Measurements from ENCODE around the gene CTNNA3. TPM values are rescaled to one million over a fixed set of nuclear protein-coding genes. Genes with fewer than 3 reads are reported as not detected.

The CTNNA3 gene
- total and polyA plus RNA-seq, 10 donors: 0.03 to 2.4 (median 0.76) TPM; not detected in 1

GRCh38 chr10:66834802-66835201 is 861.2 kb downstream of the CTNNA3 start:
- H3K27ac ChIP-seq: no peak overlapping the region
- intact Hi-C loops (cut with DNase I; ENCODE audit: low total_unique reads): no loop called here
- no peak overlapping the region for H3K4me3 ChIP-seq
- H3K27me3 ChIP-seq (replicated peaks in 1 of 7): no peaks in the 10 kb centered on the region
- TF ChIP-seq CTCF (IDR thresholded peaks at IDR 0.05 in 8 of 11, conservative IDR thresholded peaks at IDR 0.05 in 3 of 11) (no peak), POLR2AphosphoS5 (IDR thresholded peaks at IDR 0.05) (no peak), POLR2A (IDR thresholded peaks at IDR 0.05) (no peak)
- no peaks in the 10 kb centered on the region for H3K4me1 ChIP-seq
- H3K9me3 ChIP-seq: no peaks in the 10 kb centered on the region
- no peaks in the 10 kb centered on the region for H3K36me3 ChIP-seq
- no peak for DNase-seq

- no peak for TF ChIP-seq CTCF (IDR thresholded peaks at IDR 0.05 in 8 of 11, conservative IDR thresholded peaks at IDR 0.05 in 3 of 11)
- no peak for TF ChIP-seq POLR2AphosphoS5 (IDR thresholded peaks at IDR 0.05)
- TF ChIP-seq POLR2A (IDR thresholded peaks at IDR 0.05): no peak
- Histone ChIP-seq H3K4me1 (no peaks in the 10 kb centered on the region), H3K9me3 (no peaks in the 10 kb centered on the region), H3K36me3 (no peaks in the 10 kb centered on the region), H3K27ac (no peak overlapping the region), H3K4me3 (no peak overlapping the region), H3K27me3 (replicated peaks in 1 of 7) (no peaks in the 10 kb centered on the region)
- 44 to 100% (median 56%) methylated on average over 1 of the region's 1 CpG for WGBS, 5 donors
- no peak for DNase-seq
- intact Hi-C loops (cut with DNase I; ENCODE audit: low total_unique reads): no loop called here
These were observed 862.1 kb downstream of the CTNNA3 start for GRCh38 chr10:66833861-66834260.

DNA sequence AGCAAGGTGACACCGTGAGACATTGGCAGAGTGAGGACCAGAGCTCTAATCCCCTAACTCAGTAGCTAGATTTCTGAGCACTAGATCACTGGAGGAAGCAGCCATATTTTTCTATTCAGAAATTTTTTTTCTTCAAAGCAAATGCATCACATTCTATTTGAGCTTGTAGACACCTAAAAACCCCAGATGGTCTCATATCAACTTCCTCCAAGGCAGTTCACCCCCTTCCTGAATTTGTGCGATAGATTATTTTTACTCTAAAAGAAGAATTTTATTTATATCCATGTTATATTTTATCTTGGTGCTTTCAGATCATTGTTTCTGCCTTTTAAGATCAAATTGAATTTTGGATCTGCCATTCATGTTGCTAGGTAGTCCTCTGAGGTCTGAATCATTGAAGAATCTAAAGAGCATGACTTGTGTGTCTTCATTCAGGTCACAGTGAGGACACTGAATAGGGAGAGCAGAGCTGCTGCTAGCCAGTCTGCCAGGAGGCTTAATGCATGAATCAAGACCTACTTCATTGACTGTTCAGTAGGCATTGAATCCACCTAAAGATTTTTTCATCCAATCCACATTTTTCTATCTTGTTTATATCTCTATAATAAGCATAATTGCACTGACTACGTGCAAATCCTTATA is 863.1 kb downstream of the CTNNA3 start:
- Histone ChIP-seq H3K27me3 (replicated peaks in 1 of 7) (no peaks in the 10 kb centered on the region), H3K36me3 (no peaks in the 10 kb centered on the region), H3K4me3 (no peak overlapping the region), H3K27ac (no peak overlapping the region), H3K4me1 (no peaks in the 10 kb centered on the region), H3K9me3 (no peaks in the 10 kb centered on the region)
- intact Hi-C loops (cut with DNase I; ENCODE audit: low total_unique reads): no loop called here
- WGBS, 5 donors: 43 to 67% (median 56%) methylated on average over 3 of the region's 3 CpGs
- TF ChIP-seq CTCF (IDR thresholded peaks at IDR 0.05 in 8 of 11, conservative IDR thresholded peaks at IDR 0.05 in 3 of 11) (no peak), POLR2AphosphoS5 (IDR thresholded peaks at IDR 0.05) (no peak), POLR2A (IDR thresholded peaks at IDR 0.05) (no peak)
- DNase-seq: no peak

DNA sequence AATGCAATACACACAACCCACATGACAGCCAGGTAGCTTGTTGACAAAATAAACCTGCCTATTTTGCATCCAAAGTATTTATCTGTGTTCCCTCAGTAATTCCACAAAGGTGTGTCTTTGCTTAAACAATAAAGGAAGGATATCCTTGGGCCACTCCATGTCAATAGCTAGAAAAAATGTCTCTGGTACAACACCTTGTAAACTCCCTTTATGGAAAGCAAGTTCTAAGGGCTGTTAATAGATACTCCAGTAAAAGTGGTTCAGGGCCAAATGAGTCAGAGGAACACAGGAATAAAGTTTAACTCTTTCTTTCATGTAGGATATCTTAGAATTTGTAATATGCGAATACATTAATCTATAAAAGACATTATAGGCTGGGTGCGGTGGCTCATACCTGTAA is 867.0 kb downstream of the CTNNA3 start:
- intact Hi-C loops (cut with DNase I; ENCODE audit: low total_unique reads): no loop called here
- Histone ChIP-seq H3K4me1 (no peaks in the 10 kb centered on the region), H3K27ac (no peak overlapping the region), H3K36me3 (no peaks in the 10 kb centered on the region), H3K27me3 (replicated peaks in 1 of 7) (no peaks in the 10 kb centered on the region), H3K9me3 (no peaks in the 10 kb centered on the region), H3K4me3 (no peak overlapping the region)
- no peak for DNase-seq
- 89 to 97% (median 94%) methylated on average over 2 of the region's 2 CpGs for WGBS, 5 donors
- TF ChIP-seq POLR2AphosphoS5 (IDR thresholded peaks at IDR 0.05): no peak
- no peak for TF ChIP-seq POLR2A (IDR thresholded peaks at IDR 0.05)
- TF ChIP-seq CTCF (IDR thresholded peaks at IDR 0.05 in 8 of 11, conservative IDR thresholded peaks at IDR 0.05 in 3 of 11): no peak

Measured in spleen (tissue), 11 donors.